Adrenal gland (tissue), 12 donors: ENCODE measurements around the gene SYNM. TPM values are rescaled to one million over a fixed set of nuclear protein-coding genes. Genes with fewer than 3 reads are reported as not detected.

Experiments
- DNase-seq, 7 donors: peaks; one replicate each; pipeline ENCODE4 v3.0.0-alpha.2; 2019 to 2020
- H3K27ac ChIP-seq, 5 donors: fragments of 200-600 bp; sonication (generic) in 4 of 5; 1 replicate in 3 of 5; 2 replicates in 2 of 5; pipeline versions ENCODE4 v1.5.1 to v1.8.0; 2016 to 2020; ENCODE audit warnings: mild to moderate bottlenecking in 1 of 5
- H3K27me3 ChIP-seq: fragments of 200-600 bp; 2 replicates; pipeline ENCODE4 v1.8.0; 2021
- H3K36me3 ChIP-seq, 2 donors: fragments of 200-600 bp; replicated peaks in 1 of 2; 1 replicate in 1 of 2; 2 replicates in 1 of 2; pipeline versions ENCODE4 v1.5.1 to v1.8.0; 2018 to 2022
- H3K4me1 ChIP-seq, 2 donors: fragments of 200-600 bp; replicated peaks in 1 of 2; 1 replicate in 1 of 2; 2 replicates in 1 of 2; pipeline versions ENCODE4 v1.5.1 to v1.8.0; 2018 to 2021
- H3K4me3 ChIP-seq, 4 donors: fragments of 200-600 bp; sonication (generic) in 3 of 4; one replicate each; pipeline ENCODE4 v1.5.1; 2016 to 2018
- H3K9me3 ChIP-seq, 3 donors: fragments of 200-600 bp; sonication (generic) in 1 of 3; replicated peaks in 1 of 3; 1 replicate in 2 of 3; 2 replicates in 1 of 3; pipeline versions ENCODE4 v1.5.1 to v1.8.0; 2016 to 2021
- POLR2A ChIP-seq, 2 donors: fragments of 450-650 bp; IDR thresholded peaks; one replicate each; pipeline ENCODE4 v1.6.1; 2017; ENCODE audit warnings: antibody characterized with exemption in 2 of 2, mild to moderate bottlenecking in 2 of 2, moderate library complexity in 1 of 2
- WGBS, 4 donors: extraction: QIAGEN DNeasy Blood & Tissue Kit in 2 of 4; methylation state at CpG; one replicate each; pipeline versions ENCODE4 v1.1.5 to v1.1.7; 2013 to 2017; 5-methylcytosine and 5-hydroxymethylcytosine counted together
- intact Hi-C, 2 donors: fragments of 100-400 bp; cut with DNase I; formaldehyde crosslinking; loops; one replicate each; pipeline versions ENCODE4 v1.14.1 to v1.15.0; 2022 to 2023
- polyA plus RNA-seq, 3 donors: library from polyadenylated mRNA; stranded (reverse); fragments of 200-250 nt in 2 of 3; fragments of 350-450 nt in 1 of 3; fragmentation: Illumina TruSeq in 1 of 3; extraction: RNeasy Lipid Tissue Mini Kit (QIAGEN cat#74804) in 1 of 3; gene quantifications; one replicate each; pipeline ENCODE4 v1.2.3, GENCODE V29; 2013 to 2014
- total RNA-seq, 9 donors: library from RNA; depleted of rRNA in 4 of 9; stranded (reverse); fragments of >200 nt in 4 of 9; fragments of 120-200 nt in 1 of 9; fragmentation: NEBNext Ultra II Directional in 1 of 9; extraction: Animal tissue kit (Norgen Biotek cat#: 25700) in 1 of 9; gene quantifications; one replicate each; pipeline versions ENCODE4 v1.1.0 to v1.2.4, GENCODE V29; 2013 to 2023
- TF ChIP-seq, protein P1 (sequence below), 6 experiments: fragments of 450-650 bp in 4 of 6; fragments of 200-600 bp in 2 of 6; sonication (generic) in 1 of 6; IDR thresholded peaks; 1 replicate in 5 of 6; 2 replicates in 1 of 6; pipeline versions ENCODE4 v1.5.1 to v1.8.0; 2016 to 2021; ENCODE audit warnings: antibody characterized with exemption in 6 of 6, mild to moderate bottlenecking in 2 of 6, moderate library complexity in 1 of 6
- donor health status: healthy with polysubstance abuse.
- donor health status: Bipolar disorder and iron deficiency.
- donor health status: DM: yes; HTN: yes; CAD: no.
- donor health status: DM: no; HTN: no; CAD: no.
- donor health status: DM: no; HTN: no; CAD: no.
- donor health status: DM: yes; HTN: yes; CAD: no.

SYNM gene
- total and polyA plus RNA-seq, 12 donors, result 9.3 to 44.6 (median 33.2) TPM

- Histone ChIP-seq H3K4me1 (peaks cover 3 to 13% of the 10 kb centered on the region in 2 donors), H3K4me3 (no peak overlapping the region), H3K27me3 (no peaks in the 10 kb centered on the region), H3K36me3 (peaks cover 0 to 33% of the 10 kb centered on the region in 2 donors), H3K27ac (peak overlapping the region in 1 of 5 donors; percentile 10), H3K9me3 (no peaks in the 10 kb centered on the region)
- 43 to 52% (median 46%) methylated on average over 4 of the region's 4 CpGs for WGBS, 4 donors
- intact Hi-C loops, result no loop called here
- peak in 5 of 7 donors; percentile 17 to 60 (median 39) for DNase-seq
- no peak for TF ChIP-seq POLR2A (IDR thresholded peaks at IDR 0.05)
- TF ChIP-seq, protein P1, sequence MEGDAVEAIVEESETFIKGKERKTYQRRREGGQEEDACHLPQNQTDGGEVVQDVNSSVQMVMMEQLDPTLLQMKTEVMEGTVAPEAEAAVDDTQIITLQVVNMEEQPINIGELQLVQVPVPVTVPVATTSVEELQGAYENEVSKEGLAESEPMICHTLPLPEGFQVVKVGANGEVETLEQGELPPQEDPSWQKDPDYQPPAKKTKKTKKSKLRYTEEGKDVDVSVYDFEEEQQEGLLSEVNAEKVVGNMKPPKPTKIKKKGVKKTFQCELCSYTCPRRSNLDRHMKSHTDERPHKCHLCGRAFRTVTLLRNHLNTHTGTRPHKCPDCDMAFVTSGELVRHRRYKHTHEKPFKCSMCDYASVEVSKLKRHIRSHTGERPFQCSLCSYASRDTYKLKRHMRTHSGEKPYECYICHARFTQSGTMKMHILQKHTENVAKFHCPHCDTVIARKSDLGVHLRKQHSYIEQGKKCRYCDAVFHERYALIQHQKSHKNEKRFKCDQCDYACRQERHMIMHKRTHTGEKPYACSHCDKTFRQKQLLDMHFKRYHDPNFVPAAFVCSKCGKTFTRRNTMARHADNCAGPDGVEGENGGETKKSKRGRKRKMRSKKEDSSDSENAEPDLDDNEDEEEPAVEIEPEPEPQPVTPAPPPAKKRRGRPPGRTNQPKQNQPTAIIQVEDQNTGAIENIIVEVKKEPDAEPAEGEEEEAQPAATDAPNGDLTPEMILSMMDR (IDR thresholded peaks at IDR 0.05), result no peak
Observed at GRCh38 chr15:99135194-99135593, 30.3 kb downstream of the SYNM start.

DNA sequence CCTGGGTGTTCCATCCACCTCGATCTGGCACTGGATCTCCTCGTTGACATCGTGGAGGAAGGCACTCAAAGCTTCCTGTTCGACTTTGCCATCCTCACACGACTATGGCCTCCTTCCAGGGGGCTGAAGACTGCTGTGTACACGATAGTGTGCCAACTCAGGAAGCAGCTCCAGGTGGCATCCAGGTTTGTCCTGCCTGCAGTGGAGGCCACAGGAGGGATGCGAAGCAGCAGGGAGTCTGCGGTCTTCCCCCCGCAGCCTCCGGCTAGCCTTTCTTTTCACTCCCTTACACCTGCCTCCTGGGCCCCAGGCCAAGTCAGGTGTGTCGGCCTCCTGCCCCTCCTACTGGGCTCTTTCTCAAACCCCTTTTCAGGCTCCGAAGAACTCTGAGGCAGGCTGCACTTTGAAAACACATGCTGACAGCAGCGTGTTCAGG lies 32.2 kb downstream of the SYNM start:
- TF ChIP-seq, protein P1 (IDR thresholded peaks at IDR 0.05), result no peak
- TF ChIP-seq POLR2A (IDR thresholded peaks at IDR 0.05), result no peak
- Histone ChIP-seq H3K4me3 (no peak overlapping the region), H3K9me3 (no peaks in the 10 kb centered on the region), H3K27ac (no peak overlapping the region), H3K27me3 (no peaks in the 10 kb centered on the region), H3K4me1 (peaks cover 3 to 13% of the 10 kb centered on the region in 2 donors), H3K36me3 (peaks cover 0 to 14% of the 10 kb centered on the region in 2 donors)
- 88 to 98% (median 91%) methylated on average over 12 to 13 of the region's 13 CpGs for WGBS, 4 donors
- intact Hi-C loops, result no loop called here
- DNase-seq, result peak in 1 of 7 donors; percentile 46

GRCh38 chr15:99137877-99138276 lies 33.0 kb downstream of the SYNM start:
- TF ChIP-seq, protein P1 (IDR thresholded peaks at IDR 0.05), result no peak
- TF ChIP-seq POLR2A (IDR thresholded peaks at IDR 0.05), result no peak
- no peaks in the 10 kb centered on the region for H3K9me3 ChIP-seq
- intact Hi-C loops, result no loop called here
- WGBS, 4 donors, result 78 to 94% (median 91%) methylated on average over 5 of the region's 5 CpGs
- peak in 1 of 7 donors; percentile 42 for DNase-seq
- no peak overlapping the region for H3K27ac ChIP-seq
- no peaks in the 10 kb centered on the region for H3K27me3 ChIP-seq
- H3K4me1 ChIP-seq, result peaks cover 3 to 13% of the 10 kb centered on the region in 2 donors
- peaks cover 0 to 13% of the 10 kb centered on the region in 2 donors for H3K36me3 ChIP-seq
- no peak overlapping the region for H3K4me3 ChIP-seq

DNA sequence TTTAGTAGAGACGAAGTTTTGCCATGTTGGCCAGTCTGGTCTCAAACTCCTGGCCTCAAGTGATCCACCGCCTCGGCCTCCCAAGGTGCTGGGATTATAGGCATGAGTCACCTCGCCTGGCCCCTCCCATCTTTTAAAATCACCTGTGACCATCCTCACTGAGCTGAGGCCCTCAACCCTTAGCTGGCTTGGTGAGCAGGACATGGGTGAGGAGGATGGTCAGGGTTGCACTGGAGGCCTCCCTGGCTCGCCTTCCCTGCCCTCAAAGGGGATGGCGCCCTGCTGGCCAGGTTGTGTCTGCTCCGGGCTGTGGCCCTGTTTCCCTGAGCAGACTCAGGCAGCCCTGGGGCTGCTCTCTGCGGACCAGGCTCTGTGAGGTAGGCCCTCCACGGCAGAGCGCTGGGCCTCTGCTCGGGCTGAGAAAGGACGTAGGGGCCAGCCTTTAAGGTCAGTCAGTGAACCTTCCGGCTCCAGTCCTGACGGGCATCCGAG lies 33.7 kb downstream of the SYNM start:
- Histone ChIP-seq H3K4me1 (peaks cover 3 to 20% of the 10 kb centered on the region in 2 donors), H3K4me3 (no peak overlapping the region), H3K27ac (no peak overlapping the region), H3K36me3 (peaks cover 0 to 13% of the 10 kb centered on the region in 2 donors), H3K27me3 (no peaks in the 10 kb centered on the region), H3K9me3 (no peaks in the 10 kb centered on the region)
- intact Hi-C loops, result no loop called here
- DNase-seq, result peak in 1 of 7 donors; percentile 42
- 94 to 96% (median 96%) methylated on average over 4 to 15 of the region's 15 CpGs for WGBS, 4 donors
- no peak for TF ChIP-seq POLR2A (IDR thresholded peaks at IDR 0.05)
- TF ChIP-seq, protein P1 (IDR thresholded peaks at IDR 0.05), result no peak
